GM23338 (cell line): ENCODE data around the gene SORCS2. TPM values are rescaled to one million over a fixed set of nuclear protein-coding genes. Genes with fewer than 3 reads are reported as not detected.

Source experiments
- ATAC-seq: fragments of 200-7000 bp; cut with Tn5 transposase; 3 replicates; pipeline ENCODE4 v1.9.1; 2020
- DNase-seq: peaks from one replicate; pipeline ENCODE4 v3.0.0-alpha.2; 2015; ENCODE audit warnings: low spot score
- H2AFZ ChIP-seq: fragments of 200-600 bp; sonication (generic); 2 replicates; pipeline ENCODE4 v1.8.0; 2016; ENCODE audit warnings: antibody characterized with exemption, mild to moderate bottlenecking, moderate library complexity
- H3F3A ChIP-seq: fragments of 200-600 bp; sonication (generic); replicated peaks from 2 replicates; pipeline ENCODE4 v1.8.0; 2017; ENCODE audit warnings: antibody characterized with exemption, mixed run types, low read depth
- H3K27ac ChIP-seq: fragments of 200-600 bp; sonication (generic); 2 replicates; pipeline ENCODE4 v1.6.1; 2016; ENCODE audit warnings: low read depth
- H3K27me3 ChIP-seq: fragments of 200-600 bp; sonication (generic); 2 replicates; pipeline ENCODE4 v1.8.0; 2016; ENCODE audit warnings: mild to moderate bottlenecking, mixed run types, moderate library complexity; ENCODE audit not compliant: insufficient read depth
- H3K36me3 ChIP-seq: fragments of 200-600 bp; sonication (generic); 2 replicates; pipeline ENCODE4 v1.8.0; 2016; ENCODE audit warnings: mild to moderate bottlenecking; ENCODE audit not compliant: insufficient read depth
- H3K4me1 ChIP-seq: fragments of 200-600 bp; sonication (generic); 2 replicates; pipeline ENCODE4 v1.8.0; 2016; ENCODE audit warnings: mild to moderate bottlenecking, moderate library complexity; ENCODE audit not compliant: insufficient read depth
- H3K4me2 ChIP-seq: fragments of 200-600 bp; sonication (generic); 2 replicates; pipeline ENCODE4 v1.7.1; 2017; ENCODE audit warnings: mixed run types
- H3K4me3 ChIP-seq: fragments of 200-600 bp; sonication (generic); 2 replicates; pipeline ENCODE4 v1.6.1; 2016; ENCODE audit warnings: mixed run types
- H3K79me2 ChIP-seq: fragments of 200-600 bp; sonication (generic); replicated peaks from 2 replicates; pipeline ENCODE4 v1.8.0; 2017; ENCODE audit warnings: mild to moderate bottlenecking; ENCODE audit not compliant: insufficient read depth
- H3K9me2 ChIP-seq: fragments of 200-600 bp; sonication (generic); 2 replicates; pipeline ENCODE4 v1.8.0; 2017; ENCODE audit not compliant: insufficient read depth
- H4K20me1 ChIP-seq: fragments of 200-600 bp; sonication (generic); replicated peaks from 2 replicates; pipeline ENCODE4 v1.8.0; 2017; ENCODE audit warnings: mild to moderate bottlenecking; ENCODE audit not compliant: insufficient read depth
- H3K27ac Mint-ChIP-seq: 2 replicates; pipeline ENCODE4 v1.8.0; 2020; ENCODE audit warnings: inconsistent platforms, mild to moderate bottlenecking, moderate library complexity, mixed read lengths
- H3K27me3 Mint-ChIP-seq: 3 replicates; pipeline ENCODE4 v1.8.0; 2022; ENCODE audit warnings: low read depth, mild to moderate bottlenecking, moderate library complexity, mixed read lengths, inconsistent platforms; ENCODE audit not compliant: insufficient read depth, poor library complexity
- H3K36me3 Mint-ChIP-seq: 3 replicates; pipeline ENCODE4 v1.8.0; 2021; ENCODE audit warnings: low read depth, mild to moderate bottlenecking, inconsistent platforms, moderate library complexity, mixed read lengths
- H3K4me1 Mint-ChIP-seq: 3 replicates; pipeline ENCODE4 v1.8.0; 2020; ENCODE audit warnings: mild to moderate bottlenecking, inconsistent platforms, mixed read lengths
- H3K4me3 Mint-ChIP-seq: 3 replicates; pipeline ENCODE4 v1.8.0; 2021; ENCODE audit warnings: moderate library complexity, mild to moderate bottlenecking, inconsistent platforms, mixed read lengths
- H3K9me3 Mint-ChIP-seq: 3 replicates; pipeline ENCODE4 v1.8.0; 2020; ENCODE audit warnings: moderate library complexity, mild to moderate bottlenecking, inconsistent platforms, mixed read lengths
- EZH2phosphoT487 ChIP-seq: fragments of 200-600 bp; sonication (generic); IDR thresholded peaks from one replicate; pipeline ENCODE4 v1.8.1; 2018; ENCODE audit warnings: antibody characterized with exemption; ENCODE audit not compliant: unreplicated experiment
- JUNB ChIP-seq: IDR thresholded peaks from one replicate; pipeline ENCODE4 v1.6.1; 2016; ENCODE audit warnings: antibody characterized with exemption; ENCODE audit not compliant: unreplicated experiment
- POLR2AphosphoS5 ChIP-seq: IDR thresholded peaks from 2 replicates; pipeline ENCODE4 v1.6.1; 2016; ENCODE audit warnings: antibody characterized with exemption, low read depth
- ZNF114 ChIP-seq: fragments of 250-450 bp; sonication (Bioruptor Pico); IDR thresholded peaks from 2 replicates; pipeline ENCODE4 v1.5.0; 2020; ENCODE audit warnings: mild to moderate bottlenecking, moderate library complexity
- polyA plus RNA-seq: library from polyadenylated mRNA; unstranded; fragments of >200 nt; fragmentation: Nextera tagmentation; extraction: Ambion mirVana; gene quantifications from 2 replicates; pipeline ENCODE4 v1.2.1, GENCODE V29; 2016
- total RNA-seq: library from RNA; depleted of rRNA; stranded (reverse); fragments of >200 nt; shearing (Covaris generic); gene quantifications from 2 replicates; pipeline ENCODE4 v1.2.3, GENCODE V29; 2014
- TF ChIP-seq, protein P1 (sequence below): IDR thresholded peaks from 2 replicates; pipeline ENCODE4 v1.6.1; 2016; ENCODE audit warnings: antibody characterized with exemption
- TF ChIP-seq, protein P2 (sequence below), 2 experiments: fragments of 200-600 bp in 1 of 2; sonication (generic) in 1 of 2; conservative IDR thresholded peaks; 2 replicates each; pipeline versions ENCODE4 v1.5.1 to v1.6.1; 2016 to 2017; ENCODE audit warnings: antibody characterized with exemption in 2 of 2, low read depth in 2 of 2, mild to moderate bottlenecking in 2 of 2, moderate library complexity in 1 of 2
- TF ChIP-seq, protein P3 (sequence below): IDR thresholded peaks from one replicate; pipeline ENCODE4 v1.6.1; 2018; ENCODE audit warnings: antibody characterized with exemption; ENCODE audit not compliant: unreplicated experiment
- TF ChIP-seq, protein P4 (sequence below): fragments of 250-450 bp; sonication (Bioruptor Pico); IDR thresholded peaks from 2 replicates; pipeline ENCODE4 v1.5.0; 2020; ENCODE audit warnings: mild to moderate bottlenecking, moderate library complexity

SORCS2 gene
- total and polyA plus RNA-seq, 2 experiments from 2014 or later, result 0.47 to 2.4 TPM

DNA sequence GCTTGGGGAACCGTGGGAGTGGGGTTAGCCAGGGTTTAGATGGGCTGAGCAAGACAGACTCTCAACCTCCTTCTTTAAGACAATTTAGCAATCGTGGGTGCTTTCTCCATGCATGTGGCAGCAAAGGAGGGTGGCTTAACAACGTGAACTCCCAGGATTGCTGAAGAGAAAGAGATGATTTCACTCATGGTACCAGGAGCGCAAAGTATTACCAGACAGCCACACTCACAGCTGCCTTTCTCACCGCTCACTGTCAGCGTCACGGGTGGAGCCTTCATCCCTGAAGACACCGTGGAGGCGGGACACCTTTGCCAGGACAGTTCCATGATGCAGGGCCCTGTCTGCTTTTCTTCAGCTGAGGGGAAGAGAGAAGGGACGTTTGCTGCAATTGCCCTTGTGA lies 454.8 kb downstream of the SORCS2 start (continued):
- TF ChIP-seq, protein P1, sequence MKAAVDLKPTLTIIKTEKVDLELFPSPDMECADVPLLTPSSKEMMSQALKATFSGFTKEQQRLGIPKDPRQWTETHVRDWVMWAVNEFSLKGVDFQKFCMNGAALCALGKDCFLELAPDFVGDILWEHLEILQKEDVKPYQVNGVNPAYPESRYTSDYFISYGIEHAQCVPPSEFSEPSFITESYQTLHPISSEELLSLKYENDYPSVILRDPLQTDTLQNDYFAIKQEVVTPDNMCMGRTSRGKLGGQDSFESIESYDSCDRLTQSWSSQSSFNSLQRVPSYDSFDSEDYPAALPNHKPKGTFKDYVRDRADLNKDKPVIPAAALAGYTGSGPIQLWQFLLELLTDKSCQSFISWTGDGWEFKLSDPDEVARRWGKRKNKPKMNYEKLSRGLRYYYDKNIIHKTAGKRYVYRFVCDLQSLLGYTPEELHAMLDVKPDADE, result no peak
- TF ChIP-seq POLR2AphosphoS5, result no peak
- TF ChIP-seq, protein P2, sequence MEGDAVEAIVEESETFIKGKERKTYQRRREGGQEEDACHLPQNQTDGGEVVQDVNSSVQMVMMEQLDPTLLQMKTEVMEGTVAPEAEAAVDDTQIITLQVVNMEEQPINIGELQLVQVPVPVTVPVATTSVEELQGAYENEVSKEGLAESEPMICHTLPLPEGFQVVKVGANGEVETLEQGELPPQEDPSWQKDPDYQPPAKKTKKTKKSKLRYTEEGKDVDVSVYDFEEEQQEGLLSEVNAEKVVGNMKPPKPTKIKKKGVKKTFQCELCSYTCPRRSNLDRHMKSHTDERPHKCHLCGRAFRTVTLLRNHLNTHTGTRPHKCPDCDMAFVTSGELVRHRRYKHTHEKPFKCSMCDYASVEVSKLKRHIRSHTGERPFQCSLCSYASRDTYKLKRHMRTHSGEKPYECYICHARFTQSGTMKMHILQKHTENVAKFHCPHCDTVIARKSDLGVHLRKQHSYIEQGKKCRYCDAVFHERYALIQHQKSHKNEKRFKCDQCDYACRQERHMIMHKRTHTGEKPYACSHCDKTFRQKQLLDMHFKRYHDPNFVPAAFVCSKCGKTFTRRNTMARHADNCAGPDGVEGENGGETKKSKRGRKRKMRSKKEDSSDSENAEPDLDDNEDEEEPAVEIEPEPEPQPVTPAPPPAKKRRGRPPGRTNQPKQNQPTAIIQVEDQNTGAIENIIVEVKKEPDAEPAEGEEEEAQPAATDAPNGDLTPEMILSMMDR (conservative IDR thresholded peaks at IDR 0.05; ENCODE audit: low read depth in 2 of 2), result no peak

DNA sequence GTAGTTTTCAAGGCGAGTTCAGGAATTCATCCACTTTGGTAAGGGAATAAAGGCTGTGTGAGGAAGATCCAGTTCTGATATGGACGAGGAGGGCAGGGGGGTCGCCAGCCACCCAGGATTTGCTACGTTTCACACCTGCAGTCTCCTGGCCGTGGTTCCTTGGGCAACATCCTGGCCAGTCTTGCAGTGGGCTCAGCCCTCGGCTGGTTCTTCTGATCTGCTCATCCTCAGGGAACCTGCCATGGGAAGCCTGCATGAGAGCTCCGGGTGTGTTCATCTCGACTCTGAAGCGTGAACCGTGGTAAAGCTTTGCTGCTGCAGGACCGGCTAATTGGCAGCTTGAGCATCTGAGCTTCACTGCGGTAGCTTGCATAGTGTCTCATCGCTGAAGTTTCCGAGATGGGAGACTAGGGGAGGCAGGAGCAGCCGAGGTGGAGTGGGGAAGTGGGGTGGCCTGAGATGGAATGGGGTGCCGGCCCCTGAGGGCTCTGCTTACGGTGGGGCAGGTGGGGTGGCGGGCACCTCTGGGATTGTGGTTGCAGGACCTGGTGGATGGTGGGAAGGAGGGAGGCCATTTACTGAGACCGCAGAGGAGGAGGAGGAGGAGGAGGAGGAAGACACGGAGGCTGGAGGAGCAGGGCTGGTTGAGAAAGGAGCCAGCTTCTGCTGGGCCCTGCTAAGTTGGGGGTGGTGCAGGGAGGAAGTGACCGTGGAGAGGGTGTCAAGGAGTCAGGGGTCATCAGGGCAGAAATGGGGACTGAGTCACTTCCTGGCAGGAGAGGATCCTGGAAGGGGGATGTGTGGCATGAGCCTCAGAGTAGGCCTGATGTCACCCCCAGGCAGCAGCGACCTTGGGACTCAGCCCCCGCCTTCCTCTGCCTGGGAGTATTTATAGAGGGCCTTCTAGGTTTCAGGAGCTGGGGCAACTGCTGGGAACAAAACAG lies 455.5 kb downstream of the SORCS2 start:
- no peak overlapping the region for H3K27ac Mint-ChIP-seq
- DNase-seq (no peak), ATAC-seq (no peak)
- Histone ChIP-seq H3K9me2 (no peaks in the 10 kb centered on the region), H3F3A (no peaks in the 10 kb centered on the region), H3K4me3 (no peak overlapping the region), H3K36me3 (no peaks in the 10 kb centered on the region), H3K27me3 (no peaks in the 10 kb centered on the region), H2AFZ (no peak overlapping the region), H4K20me1 (no peaks in the 10 kb centered on the region), H3K4me2 (no peak overlapping the region), H3K27ac (no peak overlapping the region), H3K4me1 (peaks cover 4% of the 10 kb centered on the region), H3K79me2 (no peaks in the 10 kb centered on the region)
- H3K4me3 Mint-ChIP-seq, result no peak overlapping the region
- peaks cover 4% of the 10 kb centered on the region; the same call in 2 of the 3 replicates for H3K9me3 Mint-ChIP-seq
- no peaks in the 10 kb centered on the region for H3K36me3 Mint-ChIP-seq
- H3K27me3 Mint-ChIP-seq, result peaks cover 18% of the 10 kb centered on the region
- peaks cover 17% of the 10 kb centered on the region for H3K4me1 Mint-ChIP-seq
- TF ChIP-seq, protein P2 (conservative IDR thresholded peaks at IDR 0.05; ENCODE audit: low read depth in 2 of 2), result no peak
- TF ChIP-seq JUNB, result no peak
- TF ChIP-seq, protein P3, sequence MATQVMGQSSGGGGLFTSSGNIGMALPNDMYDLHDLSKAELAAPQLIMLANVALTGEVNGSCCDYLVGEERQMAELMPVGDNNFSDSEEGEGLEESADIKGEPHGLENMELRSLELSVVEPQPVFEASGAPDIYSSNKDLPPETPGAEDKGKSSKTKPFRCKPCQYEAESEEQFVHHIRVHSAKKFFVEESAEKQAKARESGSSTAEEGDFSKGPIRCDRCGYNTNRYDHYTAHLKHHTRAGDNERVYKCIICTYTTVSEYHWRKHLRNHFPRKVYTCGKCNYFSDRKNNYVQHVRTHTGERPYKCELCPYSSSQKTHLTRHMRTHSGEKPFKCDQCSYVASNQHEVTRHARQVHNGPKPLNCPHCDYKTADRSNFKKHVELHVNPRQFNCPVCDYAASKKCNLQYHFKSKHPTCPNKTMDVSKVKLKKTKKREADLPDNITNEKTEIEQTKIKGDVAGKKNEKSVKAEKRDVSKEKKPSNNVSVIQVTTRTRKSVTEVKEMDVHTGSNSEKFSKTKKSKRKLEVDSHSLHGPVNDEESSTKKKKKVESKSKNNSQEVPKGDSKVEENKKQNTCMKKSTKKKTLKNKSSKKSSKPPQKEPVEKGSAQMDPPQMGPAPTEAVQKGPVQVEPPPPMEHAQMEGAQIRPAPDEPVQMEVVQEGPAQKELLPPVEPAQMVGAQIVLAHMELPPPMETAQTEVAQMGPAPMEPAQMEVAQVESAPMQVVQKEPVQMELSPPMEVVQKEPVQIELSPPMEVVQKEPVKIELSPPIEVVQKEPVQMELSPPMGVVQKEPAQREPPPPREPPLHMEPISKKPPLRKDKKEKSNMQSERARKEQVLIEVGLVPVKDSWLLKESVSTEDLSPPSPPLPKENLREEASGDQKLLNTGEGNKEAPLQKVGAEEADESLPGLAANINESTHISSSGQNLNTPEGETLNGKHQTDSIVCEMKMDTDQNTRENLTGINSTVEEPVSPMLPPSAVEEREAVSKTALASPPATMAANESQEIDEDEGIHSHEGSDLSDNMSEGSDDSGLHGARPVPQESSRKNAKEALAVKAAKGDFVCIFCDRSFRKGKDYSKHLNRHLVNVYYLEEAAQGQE, result no peak
- TF ChIP-seq EZH2phosphoT487, result no peak
- TF ChIP-seq ZNF114 (CRISPR knock-in tag), result no peak
- TF ChIP-seq, protein P4, sequence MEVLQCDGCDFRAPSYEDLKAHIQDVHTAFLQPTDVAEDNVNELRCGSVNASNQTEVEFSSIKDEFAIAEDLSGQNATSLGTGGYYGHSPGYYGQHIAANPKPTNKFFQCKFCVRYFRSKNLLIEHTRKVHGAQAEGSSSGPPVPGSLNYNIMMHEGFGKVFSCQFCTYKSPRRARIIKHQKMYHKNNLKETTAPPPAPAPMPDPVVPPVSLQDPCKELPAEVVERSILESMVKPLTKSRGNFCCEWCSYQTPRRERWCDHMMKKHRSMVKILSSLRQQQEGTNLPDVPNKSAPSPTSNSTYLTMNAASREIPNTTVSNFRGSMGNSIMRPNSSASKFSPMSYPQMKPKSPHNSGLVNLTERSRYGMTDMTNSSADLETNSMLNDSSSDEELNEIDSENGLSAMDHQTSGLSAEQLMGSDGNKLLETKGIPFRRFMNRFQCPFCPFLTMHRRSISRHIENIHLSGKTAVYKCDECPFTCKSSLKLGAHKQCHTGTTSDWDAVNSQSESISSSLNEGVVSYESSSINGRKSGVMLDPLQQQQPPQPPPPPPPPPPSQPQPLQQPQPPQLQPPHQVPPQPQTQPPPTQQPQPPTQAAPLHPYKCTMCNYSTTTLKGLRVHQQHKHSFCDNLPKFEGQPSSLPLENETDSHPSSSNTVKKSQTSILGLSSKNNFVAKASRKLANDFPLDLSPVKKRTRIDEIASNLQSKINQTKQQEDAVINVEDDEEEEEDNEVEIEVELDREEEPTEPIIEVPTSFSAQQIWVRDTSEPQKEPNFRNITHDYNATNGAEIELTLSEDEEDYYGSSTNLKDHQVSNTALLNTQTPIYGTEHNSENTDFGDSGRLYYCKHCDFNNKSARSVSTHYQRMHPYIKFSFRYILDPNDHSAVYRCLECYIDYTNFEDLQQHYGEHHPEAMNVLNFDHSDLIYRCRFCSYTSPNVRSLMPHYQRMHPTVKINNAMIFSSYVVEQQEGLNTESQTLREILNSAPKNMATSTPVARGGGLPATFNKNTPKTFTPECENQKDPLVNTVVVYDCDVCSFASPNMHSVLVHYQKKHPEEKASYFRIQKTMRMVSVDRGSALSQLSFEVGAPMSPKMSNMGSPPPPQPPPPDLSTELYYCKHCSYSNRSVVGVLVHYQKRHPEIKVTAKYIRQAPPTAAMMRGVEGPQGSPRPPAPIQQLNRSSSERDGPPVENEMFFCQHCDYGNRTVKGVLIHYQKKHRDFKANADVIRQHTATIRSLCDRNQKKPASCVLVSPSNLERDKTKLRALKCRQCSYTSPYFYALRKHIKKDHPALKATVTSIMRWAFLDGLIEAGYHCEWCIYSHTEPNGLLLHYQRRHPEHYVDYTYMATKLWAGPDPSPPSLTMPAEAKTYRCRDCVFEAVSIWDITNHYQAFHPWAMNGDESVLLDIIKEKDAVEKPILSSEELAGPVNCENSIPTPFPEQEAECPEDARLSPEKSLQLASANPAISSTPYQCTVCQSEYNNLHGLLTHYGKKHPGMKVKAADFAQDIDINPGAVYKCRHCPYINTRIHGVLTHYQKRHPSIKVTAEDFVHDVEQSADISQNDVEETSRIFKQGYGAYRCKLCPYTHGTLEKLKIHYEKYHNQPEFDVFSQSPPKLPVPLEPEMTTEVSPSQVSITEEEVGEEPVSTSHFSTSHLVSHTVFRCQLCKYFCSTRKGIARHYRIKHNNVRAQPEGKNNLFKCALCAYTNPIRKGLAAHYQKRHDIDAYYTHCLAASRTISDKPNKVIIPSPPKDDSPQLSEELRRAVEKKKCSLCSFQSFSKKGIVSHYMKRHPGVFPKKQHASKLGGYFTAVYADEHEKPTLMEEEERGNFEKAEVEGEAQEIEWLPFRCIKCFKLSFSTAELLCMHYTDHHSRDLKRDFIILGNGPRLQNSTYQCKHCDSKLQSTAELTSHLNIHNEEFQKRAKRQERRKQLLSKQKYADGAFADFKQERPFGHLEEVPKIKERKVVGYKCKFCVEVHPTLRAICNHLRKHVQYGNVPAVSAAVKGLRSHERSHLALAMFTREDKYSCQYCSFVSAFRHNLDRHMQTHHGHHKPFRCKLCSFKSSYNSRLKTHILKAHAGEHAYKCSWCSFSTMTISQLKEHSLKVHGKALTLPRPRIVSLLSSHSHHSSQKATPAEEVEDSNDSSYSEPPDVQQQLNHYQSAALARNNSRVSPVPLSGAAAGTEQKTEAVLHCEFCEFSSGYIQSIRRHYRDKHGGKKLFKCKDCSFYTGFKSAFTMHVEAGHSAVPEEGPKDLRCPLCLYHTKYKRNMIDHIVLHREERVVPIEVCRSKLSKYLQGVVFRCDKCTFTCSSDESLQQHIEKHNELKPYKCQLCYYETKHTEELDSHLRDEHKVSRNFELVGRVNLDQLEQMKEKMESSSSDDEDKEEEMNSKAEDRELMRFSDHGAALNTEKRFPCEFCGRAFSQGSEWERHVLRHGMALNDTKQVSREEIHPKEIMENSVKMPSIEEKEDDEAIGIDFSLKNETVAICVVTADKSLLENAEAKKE (CRISPR knock-in tag), result no peak
